CMK (cell line): ENCODE measurements around the gene RAET1G.
A peak's percentile ranks its signal among the peaks of the same experiment; 100 is the strongest.
"Not testable (repeated sequence)": the region's sequence is repeated elsewhere in the genome, so short reads cannot be mapped to it uniquely, and the experiment has no call there.

Experiments used
- DNase-seq: peaks from one replicate; pipeline ENCODE4 v3.0.0-alpha.2; 2010; ENCODE audit warnings: low read depth

Gene RAET1G

GRCh38 chr6:149953934-149954327 is 31.0 kb upstream of the RAET1G start:
- DNase-seq: not testable (repeated sequence)

GRCh38 chr6:149953390-149953789 is 30.5 kb upstream of the RAET1G start:
- DNase-seq: not testable (repeated sequence)

- no peak for DNase-seq
Measured at GRCh38 chr6:149951626-149952025, 28.7 kb upstream of the RAET1G start.

- no peak for DNase-seq
Measured at GRCh38 chr6:149951096-149951495, 28.2 kb upstream of the RAET1G start.

GRCh38 chr6:149950423-149950822 is 27.5 kb upstream of the RAET1G start:
- no peak for DNase-seq

GRCh38 chr6:149948616-149949015 is 25.7 kb upstream of the RAET1G start:
- DNase-seq: no peak

GRCh38 chr6:149948011-149948410 is 25.1 kb upstream of the RAET1G start:
- DNase-seq: no peak

GRCh38 chr6:149947533-149947932 is 24.6 kb upstream of the RAET1G start:
- DNase-seq: not testable (repeated sequence)

GRCh38 chr6:149946631-149947030 is 23.7 kb upstream of the RAET1G start:
- not testable (repeated sequence) for DNase-seq

- not testable (repeated sequence) for DNase-seq
Measured at GRCh38 chr6:149945276-149945675, 22.4 kb upstream of the RAET1G start.

GRCh38 chr6:149943321-149943720 is 20.4 kb upstream of the RAET1G start:
- DNase-seq: not testable (repeated sequence)

- no peak for DNase-seq
Measured at GRCh38 chr6:149942461-149942829, 19.5 kb upstream of the RAET1G start.

- DNase-seq: peak; percentile 65
Measured at GRCh38 chr6:149941583-149942460, 18.9 kb upstream of the RAET1G start, which contains the start of gene ULBP2. Gene ULBP2 (plus strand): TSS chr6:149942014. CDS start chr6:149942073, 59 bp downstream.

- DNase-seq: no peak
Measured at GRCh38 chr6:149940672-149940982, 17.7 kb upstream of the RAET1G start.

- DNase-seq: no peak
Measured at GRCh38 chr6:149939909-149940671, 17.2 kb upstream of the RAET1G start.

- DNase-seq: no peak
Measured at GRCh38 chr6:149939356-149939648, 16.4 kb upstream of the RAET1G start.

GRCh38 chr6:149938571-149939355 is 15.8 kb upstream of the RAET1G start:
- DNase-seq: no peak

GRCh38 chr6:149938013-149938570 is 15.2 kb upstream of the RAET1G start:
- not testable (repeated sequence) for DNase-seq

GRCh38 chr6:149936743-149937142 is 13.8 kb upstream of the RAET1G start:
- DNase-seq: no peak

GRCh38 chr6:149935668-149936067 is 12.7 kb upstream of the RAET1G start:
- DNase-seq: no peak

GRCh38 chr6:149935246-149935645 is 12.3 kb upstream of the RAET1G start:
- DNase-seq: no peak
